Activated naive CD8-positive, alpha-beta T cell treated with anti-CD3 and anti-CD28 coated beads for 36 hours (primary cell): ENCODE data around the gene PHOSPHO2. TPM values are rescaled to one million over a fixed set of nuclear protein-coding genes. Genes with fewer than 3 reads are reported as not detected.

Experiments
- DNase-seq: peaks from one replicate; pipeline ENCODE4 v3.0.0; 2021
- H3K27ac Mint-ChIP-seq: one replicate; pipeline ENCODE4 v1.8.0; 2022; ENCODE audit warnings: mild to moderate bottlenecking, moderate library complexity, mixed read lengths
- H3K27me3 Mint-ChIP-seq: one replicate; pipeline ENCODE4 v1.8.0; 2022; ENCODE audit warnings: mild to moderate bottlenecking, mixed read lengths
- H3K36me3 Mint-ChIP-seq: one replicate; pipeline ENCODE4 v1.8.0; 2021; ENCODE audit warnings: mild to moderate bottlenecking, mixed read lengths
- H3K4me1 Mint-ChIP-seq: one replicate; pipeline ENCODE4 v1.8.0; 2021; ENCODE audit warnings: mixed read lengths
- H3K4me3 Mint-ChIP-seq: one replicate; pipeline ENCODE4 v1.8.0; 2022; ENCODE audit warnings: mild to moderate bottlenecking, moderate library complexity, mixed read lengths
- H3K9me3 Mint-ChIP-seq: one replicate; pipeline ENCODE4 v1.8.0; 2022; ENCODE audit warnings: mixed read lengths
- total RNA-seq, 2 experiments: library from RNA; stranded (reverse); gene quantifications; one replicate each; pipeline ENCODE4 v1.2.3, GENCODE V29; 2021

Gene PHOSPHO2
- total RNA-seq, 2 experiments from 2014 or later, result 3.4 to 4.1 TPM

DNA sequence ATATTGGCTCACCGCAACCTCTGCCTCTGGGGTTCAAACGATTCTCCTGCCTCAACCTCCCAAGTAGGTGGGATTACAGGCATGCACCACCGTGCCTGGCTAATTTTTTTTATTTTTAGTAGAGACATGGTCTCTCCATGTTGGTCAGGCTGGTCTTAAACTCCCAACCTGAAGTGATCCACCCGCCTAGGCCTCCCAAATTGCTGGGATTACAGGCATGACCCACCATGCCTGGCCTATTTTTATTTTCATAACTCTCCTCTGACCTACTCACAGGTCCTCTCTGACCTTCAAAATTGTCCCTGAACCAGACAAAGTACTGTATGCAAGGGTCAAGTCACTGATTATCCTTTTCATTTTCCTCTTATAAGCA is 23.4 kb downstream of the PHOSPHO2 start:
- H3K27ac Mint-ChIP-seq, result no peak overlapping the region
- no peak overlapping the region for H3K4me3 Mint-ChIP-seq
- H3K27me3 Mint-ChIP-seq, result no peaks in the 10 kb centered on the region
- H3K9me3 Mint-ChIP-seq, result no peaks in the 10 kb centered on the region
- no peaks in the 10 kb centered on the region for H3K36me3 Mint-ChIP-seq
- DNase-seq, result no peak
- peaks cover 3% of the 10 kb centered on the region for H3K4me1 Mint-ChIP-seq

DNA sequence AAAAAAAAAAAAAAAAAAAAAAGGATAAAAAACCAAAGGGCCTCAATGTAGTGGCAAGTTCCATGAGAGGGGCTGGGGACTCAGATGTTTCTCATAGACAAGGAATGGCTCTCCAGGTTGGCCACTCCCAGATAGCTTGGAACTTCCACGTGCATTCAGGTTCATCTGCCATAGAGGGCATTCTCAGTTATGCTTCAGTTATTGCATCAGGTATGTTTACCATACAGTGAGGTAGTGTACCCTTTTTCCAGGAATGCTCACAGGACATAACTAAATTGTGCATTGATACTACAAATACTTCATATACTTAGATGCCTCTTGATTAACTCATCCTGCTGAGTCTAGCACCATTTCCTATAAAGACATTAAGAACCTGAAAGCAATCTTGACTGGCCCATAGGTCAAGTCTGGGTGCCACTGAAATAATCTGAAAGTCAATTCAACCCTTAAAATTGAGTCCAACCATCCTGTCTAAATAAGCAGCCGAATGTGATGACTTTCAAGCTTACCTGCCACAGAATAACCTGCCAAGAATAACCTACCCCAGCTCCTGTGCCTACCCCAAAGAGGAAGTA is 24.7 kb downstream of the PHOSPHO2 start:
- Mint-ChIP-seq H3K9me3 (no peaks in the 10 kb centered on the region), H3K4me3 (no peak overlapping the region), H3K36me3 (no peaks in the 10 kb centered on the region), H3K27ac (no peak overlapping the region), H3K27me3 (no peaks in the 10 kb centered on the region), H3K4me1 (peaks cover 3% of the 10 kb centered on the region)
- DNase-seq, result no peak

DNA sequence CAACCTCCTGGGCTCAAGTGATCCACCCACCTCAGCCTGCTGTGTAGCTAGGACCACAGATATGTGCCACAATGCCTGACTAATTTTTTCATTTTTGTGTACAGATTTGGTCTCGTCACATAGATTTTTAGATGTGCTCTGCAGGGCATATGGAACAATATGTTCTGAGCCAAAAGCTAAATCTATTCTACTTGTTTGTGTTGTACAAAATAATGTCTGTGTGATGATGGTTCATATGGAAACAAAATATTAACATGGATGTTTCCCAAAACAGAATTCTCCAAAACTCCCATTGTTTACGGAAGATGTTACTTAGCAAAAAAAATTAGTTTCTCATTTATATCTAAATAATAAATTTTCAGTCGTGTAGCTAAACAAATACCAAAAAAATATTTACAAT is 26.7 kb downstream of the PHOSPHO2 start:
- H3K9me3 Mint-ChIP-seq, result no peaks in the 10 kb centered on the region
- DNase-seq, result no peak
- peaks cover 3% of the 10 kb centered on the region for H3K4me1 Mint-ChIP-seq
- H3K4me3 Mint-ChIP-seq, result no peak overlapping the region
- H3K27ac Mint-ChIP-seq, result no peak overlapping the region
- no peaks in the 10 kb centered on the region for H3K27me3 Mint-ChIP-seq
- no peaks in the 10 kb centered on the region for H3K36me3 Mint-ChIP-seq

DNA sequence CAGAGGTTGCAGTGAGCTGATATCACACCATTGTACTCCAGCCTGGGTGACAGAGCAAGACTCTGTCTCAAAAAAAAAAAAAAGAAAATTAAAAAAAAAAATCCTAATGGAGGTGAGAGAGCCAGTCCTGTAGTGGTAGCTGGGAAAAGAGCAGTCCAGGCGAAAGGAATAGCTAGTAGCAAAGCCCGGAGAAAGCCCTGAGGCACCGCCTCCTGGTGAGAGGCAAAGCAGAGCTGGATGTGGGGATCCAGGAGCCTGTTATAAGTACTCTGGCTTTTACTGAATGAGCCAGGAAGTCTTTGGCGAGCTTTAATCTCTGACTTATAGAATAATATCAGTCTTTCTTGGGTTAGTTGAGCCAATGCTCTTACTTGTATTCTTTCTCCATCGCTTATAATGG is 32.8 kb downstream of the PHOSPHO2 start:
- no peak for DNase-seq
- no peaks in the 10 kb centered on the region for H3K9me3 Mint-ChIP-seq
- no peaks in the 10 kb centered on the region for H3K4me1 Mint-ChIP-seq
- H3K4me3 Mint-ChIP-seq, result no peak overlapping the region
- no peak overlapping the region for H3K27ac Mint-ChIP-seq
- H3K36me3 Mint-ChIP-seq, result no peaks in the 10 kb centered on the region
- peaks cover 2% of the 10 kb centered on the region for H3K27me3 Mint-ChIP-seq

DNA sequence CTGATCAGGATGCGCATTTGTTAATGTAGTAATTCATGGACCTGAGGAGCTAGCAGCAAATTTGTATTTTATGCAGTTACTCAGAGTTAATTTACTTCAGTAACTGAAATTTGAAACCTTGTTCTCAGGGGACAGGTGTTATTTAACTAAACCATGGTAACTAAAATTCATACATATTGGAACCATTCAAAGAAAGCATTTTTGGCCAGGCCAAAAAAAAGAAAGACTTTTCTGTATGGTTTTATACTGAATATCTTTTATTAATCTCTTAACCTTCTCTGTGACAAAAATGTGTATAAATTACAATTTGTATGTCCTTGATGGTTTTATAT is 35.0 kb downstream of the PHOSPHO2 start:
- peaks cover 9% of the 10 kb centered on the region for H3K4me1 Mint-ChIP-seq
- H3K36me3 Mint-ChIP-seq, result no peaks in the 10 kb centered on the region
- no peak overlapping the region for H3K4me3 Mint-ChIP-seq
- H3K9me3 Mint-ChIP-seq, result no peaks in the 10 kb centered on the region
- peaks cover 15% of the 10 kb centered on the region for H3K27me3 Mint-ChIP-seq
- no peak overlapping the region for H3K27ac Mint-ChIP-seq
- no peak for DNase-seq

DNA sequence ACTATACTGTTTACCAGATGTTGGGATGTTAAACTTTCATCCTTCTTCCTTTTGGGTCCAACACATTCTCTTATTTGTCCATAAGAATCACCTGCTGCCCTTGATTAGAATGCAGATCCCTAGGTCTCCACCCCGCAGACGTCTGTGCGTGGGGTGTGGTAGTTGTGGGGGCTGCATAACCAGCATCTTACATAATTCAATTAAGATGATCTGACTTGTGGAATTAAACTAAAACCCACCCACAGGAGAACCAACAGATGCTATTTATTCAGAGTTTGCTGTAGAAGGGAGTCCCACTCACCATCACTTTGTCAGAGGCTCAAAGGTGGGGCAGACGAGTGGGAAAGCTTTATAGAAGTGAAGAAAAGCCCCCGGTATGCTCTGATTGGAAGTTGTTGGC is 37.8 kb downstream of the PHOSPHO2 start:
- Mint-ChIP-seq H3K9me3 (no peaks in the 10 kb centered on the region), H3K4me1 (peaks cover 22% of the 10 kb centered on the region), H3K36me3 (peaks cover 6% of the 10 kb centered on the region), H3K27me3 (peaks cover 20% of the 10 kb centered on the region), H3K27ac (peak overlapping the region; percentile 25), H3K4me3 (peak overlapping the region; percentile 13)
- no peak for DNase-seq

DNA sequence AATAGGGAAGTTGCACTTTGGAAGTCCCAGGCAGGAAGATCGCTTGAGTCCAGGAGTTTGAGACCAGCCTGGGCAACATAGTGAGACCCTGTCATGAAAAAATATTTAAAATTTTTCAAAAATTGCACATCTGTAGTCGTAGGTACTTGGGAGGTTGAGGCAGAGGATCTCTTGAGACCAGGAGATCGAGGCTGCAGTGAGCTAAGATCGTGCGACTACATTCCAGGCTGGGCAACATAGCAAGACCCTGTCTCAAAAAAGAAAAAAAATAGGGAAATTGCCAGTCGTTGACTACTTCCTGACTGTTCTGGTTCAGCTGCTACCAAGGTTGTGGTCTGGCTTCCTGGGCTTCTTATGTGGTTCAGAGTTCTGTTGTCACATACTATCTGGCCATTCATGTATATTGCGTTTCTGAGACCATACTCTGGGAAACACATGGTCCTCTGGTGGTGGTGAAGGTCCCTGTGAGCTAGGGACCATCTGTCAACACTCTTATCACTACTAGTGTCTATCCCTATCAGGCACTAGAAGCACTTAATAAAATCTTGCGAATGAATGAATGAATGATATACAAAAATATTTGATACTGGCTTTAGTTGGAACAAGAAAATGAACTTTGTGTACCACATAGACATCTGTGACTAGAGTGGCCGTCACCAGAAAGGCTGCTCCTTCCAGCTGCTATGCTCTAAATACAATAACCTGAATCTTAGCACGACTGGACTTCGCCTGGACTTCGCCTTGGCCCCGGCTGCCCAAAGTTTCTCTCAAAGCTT is 38.5 kb downstream of the PHOSPHO2 start:
- Mint-ChIP-seq H3K4me3 (peak overlapping the region; percentile 85), H3K27me3 (peaks cover 20% of the 10 kb centered on the region)
- DNase-seq, result no peak

DNA sequence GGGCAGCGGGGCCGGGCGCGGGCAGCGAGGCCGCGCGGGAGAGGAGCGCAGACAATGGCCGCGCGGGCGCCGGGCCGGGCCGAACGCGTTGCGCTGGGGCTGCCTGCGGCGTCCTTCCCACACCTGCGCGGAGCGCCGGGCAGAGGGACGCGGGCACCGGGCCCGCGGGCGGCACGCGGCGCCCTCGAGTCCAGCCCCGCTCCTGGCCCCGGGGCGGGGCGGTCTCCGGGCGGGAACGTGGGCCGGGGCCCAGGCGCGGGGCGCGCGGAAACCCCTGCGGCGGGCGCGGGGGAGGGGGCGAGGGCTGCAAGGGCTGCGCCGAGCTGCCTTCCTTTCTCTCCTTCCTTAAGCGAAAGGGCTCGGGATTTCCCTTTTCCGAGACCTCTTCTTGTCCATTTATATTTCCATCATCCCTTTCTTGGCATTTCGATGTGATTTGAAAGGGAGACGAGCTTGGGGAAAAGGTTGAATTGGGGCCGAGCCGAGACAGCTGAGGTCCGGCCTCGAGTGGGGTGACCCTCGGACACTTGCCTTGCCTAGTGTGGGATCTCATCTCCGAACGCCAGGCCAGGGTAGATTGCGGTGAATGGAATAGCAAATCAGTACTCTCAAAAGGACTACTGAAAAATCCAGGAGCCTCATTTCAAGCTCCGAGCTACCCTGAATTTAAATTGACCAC is 40.0 kb downstream of the PHOSPHO2 start:
- Mint-ChIP-seq H3K4me1 (peaks cover 22% of the 10 kb centered on the region), H3K36me3 (peaks cover 11% of the 10 kb centered on the region), H3K27ac (peak overlapping the region; percentile 69), H3K4me3 (peak overlapping the region; percentile 77), H3K9me3 (no peaks in the 10 kb centered on the region), H3K27me3 (peaks cover 24% of the 10 kb centered on the region)
- peak; percentile 52 for DNase-seq

More for the DNA sequence above, 38.5 kb downstream of the PHOSPHO2 start:
- no peaks in the 10 kb centered on the region for H3K9me3 Mint-ChIP-seq
- H3K27ac Mint-ChIP-seq, result peak overlapping the region; percentile 77
- peaks cover 22% of the 10 kb centered on the region for H3K4me1 Mint-ChIP-seq
- H3K36me3 Mint-ChIP-seq, result peaks cover 7% of the 10 kb centered on the region

DNA sequence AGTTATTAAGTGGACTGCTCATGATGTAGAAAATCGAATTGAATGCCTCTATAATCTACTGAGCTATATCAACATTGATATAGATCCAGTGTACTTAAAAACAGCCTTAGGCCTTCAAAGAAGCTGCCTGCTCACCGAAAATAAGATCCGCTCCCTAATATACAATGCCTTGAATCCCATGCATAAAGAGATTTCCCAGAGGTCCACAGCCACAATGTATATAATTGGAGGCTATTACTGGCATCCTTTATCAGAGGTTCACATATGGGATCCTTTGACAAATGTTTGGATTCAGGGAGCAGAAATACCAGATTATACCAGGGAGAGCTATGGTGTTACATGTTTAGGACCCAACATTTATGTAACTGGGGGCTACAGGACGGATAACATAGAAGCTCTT is 41.4 kb downstream of the PHOSPHO2 start:
- H3K27me3 Mint-ChIP-seq, result peaks cover 24% of the 10 kb centered on the region
- H3K36me3 Mint-ChIP-seq, result peaks cover 19% of the 10 kb centered on the region
- peak overlapping the region; percentile 42 for H3K4me3 Mint-ChIP-seq
- H3K27ac Mint-ChIP-seq, result no peak overlapping the region
- DNase-seq, result no peak
- no peaks in the 10 kb centered on the region for H3K9me3 Mint-ChIP-seq
- peaks cover 22% of the 10 kb centered on the region for H3K4me1 Mint-ChIP-seq

DNA sequence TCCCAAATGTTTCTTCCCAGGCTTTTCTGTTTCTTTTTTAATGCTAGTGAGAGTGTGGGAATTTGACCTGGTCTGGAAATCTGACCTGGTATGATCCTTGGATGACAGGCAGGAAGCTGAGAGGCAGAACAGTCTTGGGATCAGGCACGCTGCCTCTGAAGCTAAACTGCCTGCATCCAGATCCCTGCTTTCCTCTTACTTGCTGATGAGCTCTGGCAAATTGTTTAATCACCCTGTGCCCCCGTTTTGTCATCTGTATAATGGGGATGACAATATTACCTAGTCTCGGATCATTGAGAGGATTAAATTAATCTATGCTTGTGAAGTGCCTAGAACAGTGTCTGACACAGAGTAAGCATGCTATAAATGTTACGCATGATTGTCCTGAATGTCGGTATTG is 42.6 kb downstream of the PHOSPHO2 start:
- H3K4me1 Mint-ChIP-seq, result peaks cover 22% of the 10 kb centered on the region
- no peak overlapping the region for H3K27ac Mint-ChIP-seq
- peaks cover 24% of the 10 kb centered on the region for H3K27me3 Mint-ChIP-seq
- no peak overlapping the region for H3K4me3 Mint-ChIP-seq
- no peak for DNase-seq
- H3K9me3 Mint-ChIP-seq, result no peaks in the 10 kb centered on the region
- H3K36me3 Mint-ChIP-seq, result peaks cover 22% of the 10 kb centered on the region

DNA sequence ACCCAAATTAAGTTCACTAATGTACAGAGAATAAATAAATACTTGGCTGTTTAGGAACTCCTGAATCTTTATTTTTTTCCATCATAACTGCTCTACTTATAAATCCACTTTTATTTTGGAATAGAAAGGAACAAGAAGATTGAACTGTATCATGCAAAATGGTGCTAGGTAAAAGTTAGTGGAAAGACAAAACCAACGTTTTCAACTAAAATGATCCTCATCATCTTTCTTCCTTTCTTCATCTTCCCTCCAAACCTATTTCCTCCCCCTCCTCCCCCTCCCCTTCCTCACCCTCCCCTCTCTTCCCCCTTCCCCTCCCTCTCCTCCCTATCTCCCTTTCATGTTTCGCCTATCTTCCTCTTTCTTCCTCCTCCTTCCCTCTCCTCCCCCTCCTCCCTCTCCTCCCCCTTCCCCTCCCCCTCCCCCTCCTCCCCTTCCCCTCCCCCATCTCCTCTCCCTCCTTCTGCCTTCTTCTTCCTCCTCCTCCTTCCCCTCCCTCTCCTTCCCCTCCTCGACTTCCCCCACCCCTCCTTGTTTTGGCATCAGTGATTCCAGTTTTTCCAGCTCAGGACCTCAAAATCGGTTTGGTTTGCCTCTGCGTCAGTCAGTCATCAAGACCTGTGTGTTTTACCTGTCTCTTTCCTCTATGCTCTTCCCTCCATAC is 44.4 kb downstream of the PHOSPHO2 start:
- Mint-ChIP-seq H3K36me3 (peaks cover 23% of the 10 kb centered on the region), H3K27ac (no peak overlapping the region)

DNA sequence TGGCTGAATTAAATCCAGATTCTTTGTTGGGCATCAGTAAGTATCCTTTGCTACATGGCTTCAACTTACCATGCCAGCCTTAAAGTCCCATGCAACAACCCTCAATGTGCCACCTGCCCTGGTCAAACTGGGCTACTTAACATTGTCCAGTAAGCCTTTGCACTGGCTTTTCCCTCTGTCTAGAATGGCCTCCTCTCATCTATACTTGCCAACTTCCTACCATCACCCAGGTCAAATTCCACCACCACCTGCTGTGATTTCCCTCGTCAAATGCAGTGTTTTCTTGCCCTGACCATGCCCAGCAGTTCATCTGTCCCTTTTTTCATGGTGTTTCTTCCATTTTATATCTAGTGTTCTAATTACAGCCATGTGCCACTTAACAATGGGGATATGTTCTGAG is 45.1 kb downstream of the PHOSPHO2 start:
- Mint-ChIP-seq H3K4me1 (peaks cover 13% of the 10 kb centered on the region), H3K4me3 (no peak overlapping the region), H3K36me3 (peaks cover 28% of the 10 kb centered on the region), H3K9me3 (no peaks in the 10 kb centered on the region), H3K27ac (no peak overlapping the region), H3K27me3 (peaks cover 9% of the 10 kb centered on the region)
- DNase-seq, result no peak

More for the DNA sequence above, 44.4 kb downstream of the PHOSPHO2 start:
- no peak overlapping the region for H3K4me3 Mint-ChIP-seq
- no peak for DNase-seq
- H3K4me1 Mint-ChIP-seq, result peaks cover 13% of the 10 kb centered on the region
- no peaks in the 10 kb centered on the region for H3K9me3 Mint-ChIP-seq
- peaks cover 9% of the 10 kb centered on the region for H3K27me3 Mint-ChIP-seq

DNA sequence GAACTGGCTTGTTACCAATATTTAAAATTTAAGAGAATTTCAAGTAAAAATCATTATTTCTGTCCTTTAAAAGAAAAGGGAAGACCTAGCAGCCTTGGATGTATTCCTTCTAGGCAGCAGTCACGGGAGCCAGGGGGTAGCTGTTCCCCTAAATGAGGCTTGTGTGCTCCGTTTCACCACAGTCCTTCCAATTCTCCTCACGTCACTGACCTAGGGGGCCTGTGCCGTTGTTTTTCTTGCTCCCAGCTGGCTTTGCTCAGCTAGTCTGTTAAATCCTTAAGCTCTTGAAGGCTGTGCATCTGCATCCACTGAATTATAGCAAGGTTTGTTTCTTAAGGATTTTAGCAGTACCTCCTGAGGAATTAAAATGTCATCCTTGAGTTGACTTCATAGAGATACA is 49.3 kb downstream of the PHOSPHO2 start:
- Mint-ChIP-seq H3K4me3 (no peak overlapping the region), H3K4me1 (no peaks in the 10 kb centered on the region)
- DNase-seq, result no peak

DNA sequence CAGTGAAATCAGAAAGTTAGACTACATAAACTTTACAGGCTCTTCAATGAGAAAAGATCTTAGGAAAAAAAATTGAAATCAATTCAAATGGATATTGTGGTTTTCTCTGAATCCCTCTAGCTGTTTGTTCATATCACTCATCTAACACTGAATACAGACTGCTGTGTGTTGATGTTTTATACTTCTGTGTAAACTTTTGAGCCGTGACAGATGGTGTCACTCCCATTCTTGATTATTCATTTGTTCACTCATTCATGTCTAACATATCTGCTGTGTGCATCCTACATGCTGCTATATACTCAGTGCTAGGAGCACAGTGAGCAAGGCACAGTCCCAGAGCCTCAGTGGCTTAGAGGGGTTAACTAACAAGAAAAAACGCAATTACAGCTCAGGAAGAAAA is 52.0 kb downstream of the PHOSPHO2 start:
- DNase-seq, result no peak
- Mint-ChIP-seq H3K9me3 (no peaks in the 10 kb centered on the region), H3K27me3 (no peaks in the 10 kb centered on the region), H3K27ac (no peak overlapping the region), H3K4me1 (no peaks in the 10 kb centered on the region), H3K36me3 (peaks cover 25% of the 10 kb centered on the region), H3K4me3 (no peak overlapping the region)

More for the DNA sequence above, 49.3 kb downstream of the PHOSPHO2 start:
- H3K27me3 Mint-ChIP-seq, result peaks cover 4% of the 10 kb centered on the region
- H3K9me3 Mint-ChIP-seq, result no peaks in the 10 kb centered on the region
- peaks cover 35% of the 10 kb centered on the region for H3K36me3 Mint-ChIP-seq
- H3K27ac Mint-ChIP-seq, result no peak overlapping the region

DNA sequence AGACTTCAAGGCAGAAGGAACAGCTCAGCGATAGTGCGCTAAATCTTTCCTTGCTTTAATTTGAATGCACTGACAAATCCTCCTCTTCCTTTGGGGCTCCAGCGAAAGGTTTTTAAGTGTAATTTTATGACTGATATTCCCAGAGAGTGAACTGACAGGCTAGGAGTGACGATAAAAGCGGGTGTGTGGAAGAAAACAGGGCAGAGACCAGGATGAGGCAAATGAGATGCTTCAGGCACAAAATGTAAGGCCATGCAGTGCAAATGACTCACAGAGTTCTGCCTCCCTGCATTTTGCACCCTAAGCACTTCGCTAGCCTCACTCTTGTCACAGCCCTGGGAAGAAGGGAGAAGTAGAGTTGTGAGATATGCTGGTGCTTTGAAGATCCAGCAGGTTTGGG is 54.0 kb downstream of the PHOSPHO2 start:
- Mint-ChIP-seq H3K4me1 (no peaks in the 10 kb centered on the region), H3K27ac (no peak overlapping the region), H3K4me3 (no peak overlapping the region), H3K9me3 (no peaks in the 10 kb centered on the region), H3K36me3 (peaks cover 23% of the 10 kb centered on the region), H3K27me3 (no peaks in the 10 kb centered on the region)
- DNase-seq, result no peak
